H1 (cell line): Measurements from ENCODE around the gene SRSF8. TPM values are rescaled to one million over a fixed set of nuclear protein-coding genes. Genes with fewer than 3 reads are reported as not detected.

ENCODE experiments used
- CTCF ChIA-PET: fragments of 300-600 bp; sonication (Branson Sonifier 250); formaldehyde crosslinking; loops from one replicate; lab custom pipeline; 2021; ENCODE audit not compliant: partially characterized antibody; lab: Charles Lee
- POLR2A ChIA-PET: fragments of 300-600 bp; sonication (Branson Sonifier 250); formaldehyde crosslinking; loops from one replicate; lab custom pipeline; 2021; ENCODE audit warnings: inconsistent platforms; ENCODE audit not compliant: partially characterized antibody; lab: Charles Lee
- DNase-seq, 2 experiments: peaks; one replicate each; pipeline versions ENCODE4 v3.0.0 to v3.0.0-alpha.2; 2010 to 2022; ENCODE audit warnings: low spot score in 2 of 2, low read depth in 1 of 2, mixed read lengths in 1 of 2
- FAIRE-seq: peaks from 2 replicates; lab custom pipeline; 2011; peaks lifted over from hg19 to GRCh38; lab: Jason Lieb, UNC
- H2AFZ ChIP-seq: 2 replicates; pipeline ENCODE4 v1.8.1; 2012; ENCODE audit warnings: low read length, inconsistent platforms
- H2AK5ac ChIP-seq: 2 replicates; pipeline ENCODE4 v1.6.1; 2013; ENCODE audit warnings: low read depth, low read length
- H2BK120ac ChIP-seq: replicated peaks from 2 replicates; pipeline ENCODE3; 2013; ENCODE audit warnings: low read depth, low read length, inconsistent platforms
- H2BK12ac ChIP-seq: 2 replicates; pipeline ENCODE4 v1.6.1; 2013; ENCODE audit warnings: low read depth, low read length
- H2BK15ac ChIP-seq: 2 replicates; pipeline ENCODE4 v1.6.1; 2013; ENCODE audit warnings: low read length
- H2BK20ac ChIP-seq: 2 replicates; pipeline ENCODE4 v1.6.1; 2013; ENCODE audit warnings: low read length
- H2BK5ac ChIP-seq: 2 replicates; pipeline ENCODE4 v1.6.1; 2013; ENCODE audit warnings: low read depth, low read length
- H3K14ac ChIP-seq: 2 replicates; pipeline ENCODE4 v1.6.1; 2013; ENCODE audit warnings: inconsistent platforms; ENCODE audit not compliant: insufficient read length
- H3K18ac ChIP-seq: 2 replicates; pipeline ENCODE4 v1.6.1; 2013; ENCODE audit warnings: low read length; ENCODE audit errors: extremely low read depth
- H3K23ac ChIP-seq: 2 replicates; pipeline ENCODE4 v1.6.1; 2013; ENCODE audit warnings: inconsistent platforms; ENCODE audit not compliant: insufficient read length
- H3K23me2 ChIP-seq: 2 replicates; pipeline ENCODE4 v1.6.1; 2013; ENCODE audit warnings: low read depth, low read length
- H3K27ac ChIP-seq: 2 replicates; pipeline ENCODE4 v1.6.1; 2011; ENCODE audit warnings: low read depth, low read length, inconsistent platforms
- H3K27me3 ChIP-seq, 4 experiments: replicated peaks in 1 of 4; 1 replicate in 1 of 4; 2 replicates in 3 of 4; pipeline versions ENCODE4 v1.6.1 to v1.8.1; 2011 to 2013; ENCODE audit warnings: low read length in 3 of 4, mild to moderate bottlenecking in 3 of 4, inconsistent platforms in 2 of 4, mixed read lengths in 2 of 4, moderate library complexity in 1 of 4; ENCODE audit not compliant: control insufficient read depth in 3 of 4, insufficient read depth in 3 of 4; ENCODE audit errors: extremely low read depth in 1 of 4
- H3K36me3 ChIP-seq, 4 experiments: 2 replicates each; pipeline versions ENCODE4 v1.6.1 to v1.8.1; 2011 to 2013; ENCODE audit warnings: mild to moderate bottlenecking in 4 of 4, low read length in 3 of 4, moderate library complexity in 2 of 4, control low read depth in 1 of 4, inconsistent platforms in 1 of 4; ENCODE audit not compliant: insufficient read depth in 4 of 4, control insufficient read depth in 2 of 4
- H3K4ac ChIP-seq: replicated peaks from 2 replicates; pipeline ENCODE3; 2013; ENCODE audit warnings: low read length, low read depth, mixed read lengths, inconsistent platforms; ENCODE audit not compliant: insufficient read length
- H3K4me1 ChIP-seq, 4 experiments: replicated peaks in 1 of 4; 1 replicate in 1 of 4; 2 replicates in 3 of 4; pipeline versions ENCODE4 v1.6.1 to v1.8.1; 2011 to 2013; ENCODE audit warnings: low read length in 3 of 4, inconsistent platforms in 2 of 4, mixed read lengths in 1 of 4; ENCODE audit not compliant: insufficient read depth in 4 of 4, control insufficient read depth in 3 of 4
- H3K4me2 ChIP-seq, 2 experiments: 2 replicates each; pipeline versions ENCODE4 v1.6.1 to v1.8.1; 2011 to 2013; ENCODE audit warnings: low read depth in 2 of 2, low read length in 2 of 2, control low read depth in 1 of 2, inconsistent platforms in 1 of 2, mild to moderate bottlenecking in 1 of 2; ENCODE audit not compliant: insufficient read depth in 1 of 2
- H3K4me3 ChIP-seq, 4 experiments: fragments of 200-600, 300-600 bp in 1 of 4; sonication (generic), shearing (Covaris generic), sonication (Bioruptor Twin) in 1 of 4; 2 replicates each; pipeline versions ENCODE4 v1.5.1 to v1.8.1; 2011 to 2016; ENCODE audit warnings: low read length in 4 of 4, low read depth in 3 of 4, control low read depth in 2 of 4, inconsistent platforms in 2 of 4, mild to moderate bottlenecking in 2 of 4, mixed read lengths in 1 of 4, moderate library complexity in 1 of 4; ENCODE audit not compliant: insufficient read depth in 2 of 4; ENCODE audit errors: extremely low read depth in 1 of 4
- H3K56ac ChIP-seq: replicated peaks from 2 replicates; pipeline ENCODE3; 2013; ENCODE audit warnings: low read depth, mild to moderate bottlenecking, mixed read lengths, low read length, inconsistent platforms; ENCODE audit not compliant: insufficient read length
- H3K79me1 ChIP-seq: 2 replicates; pipeline ENCODE4 v1.6.1; 2013; ENCODE audit warnings: low read depth, low read length, control low read depth
- H3K79me2 ChIP-seq, 2 experiments: 2 replicates each; pipeline versions ENCODE4 v1.6.1 to v1.8.1; 2012 to 2013; ENCODE audit warnings: low read length in 2 of 2, mild to moderate bottlenecking in 2 of 2, inconsistent platforms in 1 of 2; ENCODE audit not compliant: insufficient read depth in 2 of 2, control insufficient read depth in 1 of 2
- H3K9ac ChIP-seq, 4 experiments: replicated peaks in 1 of 4; 1 replicate in 1 of 4; 2 replicates in 3 of 4; pipeline versions ENCODE4 v1.6.1 to v1.8.1; 2011 to 2013; ENCODE audit warnings: low read depth in 3 of 4, low read length in 3 of 4, control low read depth in 2 of 4, mild to moderate bottlenecking in 2 of 4, moderate library complexity in 2 of 4, inconsistent platforms in 1 of 4; ENCODE audit errors: extremely low read depth in 1 of 4
- H3K9me3 ChIP-seq, 2 experiments: 2 replicates each; pipeline versions ENCODE4 v1.6.1 to v1.8.1; 2012 to 2013; ENCODE audit warnings: mild to moderate bottlenecking in 2 of 2, moderate library complexity in 2 of 2, control low read depth in 1 of 2, inconsistent platforms in 1 of 2, low read depth in 1 of 2, low read length in 1 of 2, mixed read lengths in 1 of 2; ENCODE audit not compliant: insufficient read depth in 2 of 2
- H4K20me1 ChIP-seq, 2 experiments: replicated peaks in 1 of 2; 2 replicates each; pipeline versions ENCODE3 to v1.8.1; 2011 to 2013; ENCODE audit warnings: inconsistent platforms in 2 of 2, low read length in 2 of 2, mild to moderate bottlenecking in 1 of 2; ENCODE audit not compliant: insufficient read depth in 2 of 2, control insufficient read depth in 1 of 2
- H4K5ac ChIP-seq: 2 replicates; pipeline ENCODE4 v1.6.1; 2013; ENCODE audit warnings: low read length, low read depth, mixed read lengths, inconsistent platforms; ENCODE audit not compliant: insufficient read length
- H4K8ac ChIP-seq: 2 replicates; pipeline ENCODE4 v1.8.0; 2013; ENCODE audit warnings: mild to moderate bottlenecking, moderate library complexity, low read length, inconsistent platforms; ENCODE audit not compliant: insufficient read depth; ENCODE audit errors: extremely low read depth
- H4K91ac ChIP-seq: replicated peaks from 2 replicates; pipeline ENCODE3; 2013; ENCODE audit warnings: low read length, mixed read lengths, inconsistent platforms; ENCODE audit not compliant: insufficient read length
- CBX5 ChIP-seq: fragments of 300-800, 300-1000 bp; sonication (generic); IDR thresholded peaks from 2 replicates; pipeline ENCODE4 v1.7.1; 2016; ENCODE audit warnings: antibody characterized with exemption, low read length, low read depth
- CEBPB ChIP-seq: IDR thresholded peaks from 2 replicates; pipeline ENCODE4 v1.6.1; 2012; ENCODE audit warnings: low read depth, low read length
- E2F6 ChIP-seq: IDR thresholded peaks from 2 replicates; pipeline ENCODE4 v1.6.1; 2012; ENCODE audit warnings: inconsistent platforms
- GABPA ChIP-seq: IDR thresholded peaks from 2 replicates; pipeline ENCODE4 v1.6.1; 2011; ENCODE audit warnings: mild to moderate bottlenecking, low read length, moderate library complexity, borderline replicate concordance; ENCODE audit not compliant: insufficient read depth
- JUND ChIP-seq: IDR thresholded peaks from 2 replicates; pipeline ENCODE4 v1.6.1; 2011; ENCODE audit warnings: mild to moderate bottlenecking, improper control_type of control experiment, low read length
- MAFK ChIP-seq: IDR thresholded peaks from 2 replicates; pipeline ENCODE4 v1.6.1; 2012; ENCODE audit warnings: low read depth, mild to moderate bottlenecking, improper control_type of control experiment, low read length
- NRF1 ChIP-seq: IDR thresholded peaks from 2 replicates; pipeline ENCODE4 v1.6.1; 2011; ENCODE audit warnings: mild to moderate bottlenecking, low read depth, low read length, improper control_type of control experiment
- POLR2AphosphoS5 ChIP-seq: IDR thresholded peaks from 2 replicates; pipeline ENCODE4 v1.6.1; 2011; ENCODE audit warnings: low read depth, low read length
- RNF2 ChIP-seq: fragments of 200-900, 300-1000 bp; sonication (generic); IDR thresholded peaks from 2 replicates; pipeline ENCODE4 v1.7.1; 2016; ENCODE audit warnings: borderline replicate concordance, low read depth, mild to moderate bottlenecking, antibody characterized with exemption, low read length; ENCODE audit not compliant: poor library complexity, severe bottlenecking; ENCODE audit errors: missing control alignments
- SAP30 ChIP-seq: fragments of 300-600 bp; sonication (generic); IDR thresholded peaks from 2 replicates; pipeline ENCODE4 v1.7.1; 2012; ENCODE audit warnings: low read length, moderate library complexity, mild to moderate bottlenecking, inconsistent platforms; ENCODE audit not compliant: insufficient read depth, insufficient replicate concordance
- SIRT6 ChIP-seq: IDR thresholded peaks from one replicate; pipeline ENCODE4 v1.7.1; 2012; ENCODE audit warnings: low read length, inconsistent platforms
- SIX5 ChIP-seq: IDR thresholded peaks from 2 replicates; pipeline ENCODE4 v1.6.1; 2011; ENCODE audit warnings: mild to moderate bottlenecking, low read depth, low read length
- SP4 ChIP-seq: IDR thresholded peaks from 2 replicates; pipeline ENCODE4 v1.6.1; 2012; ENCODE audit warnings: low read length, inconsistent platforms
- SUZ12 ChIP-seq: fragments of 200-600 bp; sonication (generic); IDR thresholded peaks from 2 replicates; pipeline ENCODE4 v1.6.1; 2012; ENCODE audit warnings: mild to moderate bottlenecking, inconsistent platforms, low read length, moderate library complexity, mixed read lengths
- TBP ChIP-seq: IDR thresholded peaks from 2 replicates; pipeline ENCODE4 v1.6.1; 2011; ENCODE audit warnings: low read depth, low read length, improper control_type of control experiment
- WGBS, 2 experiments: shearing (Covaris generic) in 1 of 2; methylation state at CpG; one replicate each; pipeline versions ENCODE4 v1.1.6 to v1.1.7; 2013 to 2015; ENCODE audit warnings: low lambda C conversion rate in 2 of 2, mixed read lengths in 2 of 2, inconsistent platforms in 1 of 2, low coverage in 1 of 2, missing lambda C conversion rate in 1 of 2; ENCODE audit not compliant: insufficient replicate concordance in 2 of 2, insufficient coverage in 1 of 2, insufficient read length in 1 of 2; ENCODE audit errors: extremely low coverage in 1 of 2, missing lambda C conversion rate in 1 of 2; 5-methylcytosine and 5-hydroxymethylcytosine counted together
- polyA plus RNA-seq, 7 experiments: library from polyadenylated mRNA; depleted of rRNA in 3 of 7; stranded (reverse) in 5 of 7; unstranded in 2 of 7; fragments of >200 nt in 5 of 7; fragments of 200-250 nt in 2 of 7; gene quantifications; 1 replicate in 5 of 7; 2 replicates in 1 of 7; 4 replicates in 1 of 7; pipeline versions ENCODE4 v1.2.1 to v1.2.3, GENCODE V29; 2011 to 2013; ENCODE audit warnings: missing spikeins in 2 of 7, mixed read lengths in 2 of 7
- total RNA-seq: library from RNA; stranded (reverse); fragmentation: NEBNext Ultra II Directional; extraction: Animal tissue kit (Norgen Biotek cat#: 25700); gene quantifications from 2 replicates; pipeline ENCODE4 v1.2.1, GENCODE V29; 2021

Gene SRSF8
- total and polyA plus RNA-seq, 2 of the 8 experiments (the other 6 are each of a cell fraction or from before 2014, with no cell fraction given) = 13.2 to 18.5 TPM

- no peak overlapping the region for H3K27ac ChIP-seq
- H4K8ac ChIP-seq = no peak overlapping the region
- no peak overlapping the region for H3K4me2 ChIP-seq
- no peak overlapping the region for H4K91ac ChIP-seq
- H3K56ac ChIP-seq = no peak overlapping the region
- H2AFZ ChIP-seq = no peak overlapping the region
- no peak overlapping the region for H3K4ac ChIP-seq
- no peak overlapping the region for H2BK15ac ChIP-seq
- H3K4me3 ChIP-seq = no peak overlapping the region
- WGBS, 2 experiments = 88% methylated on average over 1 of the region's 1 CpG; no CpG with 5 or more reads in 1 of the 2 experiments
- CTCF ChIA-PET = interaction anchor here (13.7 kb wide), 1 partner anchor 9 kb away, joined by 127 read pairs; the partner anchor contains the start of gene ENDOD1
- no peaks in the 10 kb centered on the region for H3K27me3 ChIP-seq
- POLR2A ChIA-PET = interaction anchor here (0.7 to 1.1 kb wide), 2 partner anchors 11 to 64 kb away, joined by 3 read pairs; no protein-coding TSS in a partner anchor
- H3K23ac ChIP-seq = no peak overlapping the region
- no peaks in the 10 kb centered on the region for H4K20me1 ChIP-seq
- no peaks in the 10 kb centered on the region for H3K9me3 ChIP-seq
- no peaks in the 10 kb centered on the region for H3K4me1 ChIP-seq
- no peaks in the 10 kb centered on the region for H3K36me3 ChIP-seq
- no peak overlapping the region for H2BK120ac ChIP-seq
- H3K23me2 ChIP-seq = no peaks in the 10 kb centered on the region
- DNase-seq (no peak), FAIRE-seq (no peak)
- H2AK5ac ChIP-seq = no peak overlapping the region
- H3K18ac ChIP-seq = no peak overlapping the region
- H3K9ac ChIP-seq = no peak overlapping the region
- H3K14ac ChIP-seq = no peak overlapping the region
- H3K79me1 ChIP-seq = no peaks in the 10 kb centered on the region
- H4K5ac ChIP-seq = no peak overlapping the region
- no peak overlapping the region for H2BK12ac ChIP-seq
- no peaks in the 10 kb centered on the region for H3K79me2 ChIP-seq
- no peak overlapping the region for H2BK5ac ChIP-seq
- no peak overlapping the region for H2BK20ac ChIP-seq
- TF ChIP-seq TBP (no peak), POLR2AphosphoS5 (no peak), SAP30 (no peak), SP4 (no peak), MAFK (no peak), NRF1 (no peak), RNF2 (no peak), JUND (no peak), GABPA (no peak), CBX5 (no peak), SUZ12 (no peak), SIRT6 (no peak), E2F6 (no peak), CEBPB (no peak), SIX5 (no peak)
These were observed 35.2 kb downstream of the SRSF8 start for GRCh38 chr11:95101935-95102334.
